Peyer's patch (tissue), 4 donors: ENCODE measurements around the gene GIGYF2.

Experiments used
- POLR2A ChIP-seq, 2 donors: fragments of 450-650 bp; IDR thresholded peaks; one replicate each; pipeline ENCODE4 v1.5.1; 2017; ENCODE audit warnings: antibody characterized with exemption in 2 of 2, mild to moderate bottlenecking in 2 of 2, moderate library complexity in 2 of 2
- TF ChIP-seq, protein P1 (sequence below), 6 experiments: fragments of 450-650 bp in 4 of 6; fragments of 200-600 bp in 2 of 6; sonication (generic) in 1 of 6; IDR thresholded peaks; one replicate each; pipeline ENCODE4 v1.5.1; 2017 to 2019; ENCODE audit warnings: antibody characterized with exemption in 6 of 6, mild to moderate bottlenecking in 3 of 6, moderate library complexity in 1 of 6

DNA sequence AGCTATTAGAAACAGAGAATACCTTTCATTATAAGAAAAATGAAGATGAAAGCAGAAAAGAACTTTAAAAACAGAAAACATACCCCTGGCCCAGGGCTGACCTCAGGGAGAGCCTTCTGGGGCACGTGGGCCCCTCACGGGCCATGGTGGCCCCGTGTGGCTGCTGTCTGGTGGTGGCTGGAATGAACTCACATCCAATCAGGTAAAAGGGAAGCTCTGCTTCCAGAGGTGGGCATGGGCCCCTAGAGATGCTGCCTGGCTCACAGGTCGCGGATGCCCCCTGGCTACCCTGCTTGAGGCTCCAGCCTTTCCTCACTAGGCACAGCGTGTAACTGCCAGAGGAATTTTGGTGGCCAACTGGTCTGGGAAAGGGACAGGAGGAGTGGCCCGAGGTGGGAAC is 189.5 kb downstream of the GIGYF2 start:
- TF ChIP-seq, protein P1, sequence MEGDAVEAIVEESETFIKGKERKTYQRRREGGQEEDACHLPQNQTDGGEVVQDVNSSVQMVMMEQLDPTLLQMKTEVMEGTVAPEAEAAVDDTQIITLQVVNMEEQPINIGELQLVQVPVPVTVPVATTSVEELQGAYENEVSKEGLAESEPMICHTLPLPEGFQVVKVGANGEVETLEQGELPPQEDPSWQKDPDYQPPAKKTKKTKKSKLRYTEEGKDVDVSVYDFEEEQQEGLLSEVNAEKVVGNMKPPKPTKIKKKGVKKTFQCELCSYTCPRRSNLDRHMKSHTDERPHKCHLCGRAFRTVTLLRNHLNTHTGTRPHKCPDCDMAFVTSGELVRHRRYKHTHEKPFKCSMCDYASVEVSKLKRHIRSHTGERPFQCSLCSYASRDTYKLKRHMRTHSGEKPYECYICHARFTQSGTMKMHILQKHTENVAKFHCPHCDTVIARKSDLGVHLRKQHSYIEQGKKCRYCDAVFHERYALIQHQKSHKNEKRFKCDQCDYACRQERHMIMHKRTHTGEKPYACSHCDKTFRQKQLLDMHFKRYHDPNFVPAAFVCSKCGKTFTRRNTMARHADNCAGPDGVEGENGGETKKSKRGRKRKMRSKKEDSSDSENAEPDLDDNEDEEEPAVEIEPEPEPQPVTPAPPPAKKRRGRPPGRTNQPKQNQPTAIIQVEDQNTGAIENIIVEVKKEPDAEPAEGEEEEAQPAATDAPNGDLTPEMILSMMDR (IDR thresholded peaks at IDR 0.05) = no peak
- TF ChIP-seq POLR2A (IDR thresholded peaks at IDR 0.05) = no peak
